GM12878 (cell line): ENCODE results near the gene ITPKA. TPM values are rescaled to one million over a fixed set of nuclear protein-coding genes. Genes with fewer than 3 reads are reported as not detected.

Experiments used
- ATAC-seq: fragments of 200-7000 bp; cut with Tn5 transposase; 3 replicates; pipeline ENCODE4 v1.9.1; 2020; ENCODE audit warnings: mild to moderate bottlenecking, moderate library complexity
- BruUV-seq: library from RNA; stranded (reverse); fragments of 400-500 nt; replicated peaks from 2 replicates; lab custom pipeline; 2021; lab: Mats Ljungman, UMichigan
- CTCF ChIA-PET: fragments of 300-600 bp; sonication (Branson Sonifier 250); formaldehyde crosslinking; extraction: SDS; loops from one replicate; lab custom pipeline; 2021; ENCODE audit warnings: inconsistent platforms; lab: Yijun Ruan, JAX
- POLR2A ChIA-PET: fragments of 350-600 bp; formaldehyde crosslinking; extraction: SDS; loops from one replicate; lab custom pipeline; 2021; ENCODE audit warnings: inconsistent platforms; lab: Charles Lee
- RAD21 ChIA-PET: fragments of 300-600 bp; sonication (Branson Sonifier 250); formaldehyde crosslinking; loops from one replicate; lab custom pipeline; 2023; ENCODE audit warnings: antibody characterized with exemption; ENCODE audit not compliant: unreplicated experiment; lab: Charles Lee
- SMC1A ChIA-PET: fragments of 300-600 bp; sonication (Branson Sonifier 250); formaldehyde crosslinking; loops from one replicate; lab custom pipeline; 2023; ENCODE audit not compliant: unreplicated experiment, uncharacterized antibody; lab: Charles Lee
- DNase-seq: peaks from one replicate; pipeline ENCODE4 v3.0.0-alpha.2; 2011; ENCODE audit warnings: low read depth, low spot score
- FAIRE-seq: peaks from 3 replicates; lab custom pipeline; 2011; peaks lifted over from hg19 to GRCh38; lab: Jason Lieb, UNC
- H2AFZ ChIP-seq: 2 replicates; pipeline ENCODE4 v1.6.0; 2011; ENCODE audit warnings: low read depth, low read length, control low read depth; ENCODE audit not compliant: control insufficient read depth
- H3K27ac ChIP-seq: 2 replicates; pipeline ENCODE4 v1.5.1; 2011; ENCODE audit warnings: control low read depth; ENCODE audit not compliant: control insufficient read depth, insufficient read depth
- H3K27me3 ChIP-seq, 2 experiments: replicated peaks in 1 of 2; 2 replicates each; pipeline versions ENCODE4 v1.6.0 to v1.6.1; 2011; ENCODE audit warnings: low read length in 1 of 2; ENCODE audit not compliant: control insufficient read depth in 2 of 2, insufficient read depth in 2 of 2
- H3K36me3 ChIP-seq, 2 experiments: 2 replicates each; pipeline ENCODE4 v1.5.1; 2011; ENCODE audit warnings: low read length in 1 of 2; ENCODE audit not compliant: control insufficient read depth in 2 of 2, insufficient read depth in 2 of 2
- H3K4me1 ChIP-seq: 2 replicates; pipeline ENCODE4 v1.6.1; 2011; ENCODE audit warnings: mild to moderate bottlenecking, low read length, moderate library complexity, mixed read lengths; ENCODE audit not compliant: control insufficient read depth, insufficient read depth
- H3K4me2 ChIP-seq: 2 replicates; pipeline ENCODE4 v1.6.0; 2011; ENCODE audit warnings: control low read depth; ENCODE audit not compliant: control insufficient read depth, insufficient read depth
- H3K4me3 ChIP-seq: fragments of 200-600 bp; sonication (generic); 2 replicates; pipeline ENCODE4 v1.5.1; 2016
- H3K79me2 ChIP-seq: 2 replicates; pipeline ENCODE4 v1.6.0; 2011; ENCODE audit warnings: low read length; ENCODE audit not compliant: control insufficient read depth, insufficient read depth
- H3K9ac ChIP-seq: 2 replicates; pipeline ENCODE4 v1.8.0; 2011; ENCODE audit warnings: low read length, control low read depth, mixed read lengths; ENCODE audit not compliant: control insufficient read depth, insufficient read depth
- H3K9me3 ChIP-seq: replicated peaks from 3 replicates; pipeline ENCODE4 v1.5.1; 2011; ENCODE audit warnings: mild to moderate bottlenecking, low read length; ENCODE audit not compliant: control insufficient read depth, insufficient read depth
- H4K20me1 ChIP-seq: 2 replicates; pipeline ENCODE4 v1.6.0; 2011; ENCODE audit not compliant: control insufficient read depth, insufficient read depth
- EZH2 ChIP-seq: IDR thresholded peaks from 2 replicates; pipeline ENCODE4 v1.6.1; 2012; ENCODE audit warnings: low read depth, mild to moderate bottlenecking, control low read depth, inconsistent platforms, low read length, borderline replicate concordance; ENCODE audit not compliant: control insufficient read depth
- MXI1 ChIP-seq: fragments of 150-350 bp; IDR thresholded peaks from 2 replicates; pipeline ENCODE4 v1.6.1; 2011; ENCODE audit warnings: low read depth, mild to moderate bottlenecking, inconsistent platforms, low read length, improper control_type of control experiment
- RELA ChIP-seq: fragments of 450-650 bp; IDR thresholded peaks from 2 replicates; pipeline ENCODE4 v1.8.0; 2014; ENCODE audit warnings: borderline replicate concordance; ENCODE audit not compliant: partially characterized antibody
- ZZZ3 ChIP-seq: IDR thresholded peaks from 2 replicates; pipeline ENCODE4 v1.6.1; 2011; ENCODE audit warnings: low read depth; ENCODE audit not compliant: control insufficient read depth, insufficient read length
- WGBS: methylation state at CpG from one replicate; pipeline ENCODE4 v1.1.6; 2016; ENCODE audit warnings: low lambda C conversion rate; ENCODE audit not compliant: insufficient replicate concordance, insufficient coverage; ENCODE audit errors: missing lambda C conversion rate; 5-methylcytosine and 5-hydroxymethylcytosine counted together
- in situ Hi-C: fragments of 300-500 bp; cut with MboI; formaldehyde crosslinking; loops from 9 replicates; pipeline ENCODE4 v1.14.3; 2018; ENCODE audit warnings: mixed read lengths
- intact Hi-C: fragments of 100-400 bp; cut with micrococcal nuclease; formaldehyde crosslinking; loops from one replicate; pipeline ENCODE4 v1.14.2; 2022; ENCODE audit not compliant: unreplicated experiment
- polyA plus RNA-seq, 11 experiments: library from polyadenylated mRNA; depleted of rRNA in 4 of 11; unstranded in 6 of 11; stranded (reverse) in 5 of 11; fragments of >200 nt; fragmentation: Nextera tagmentation in 4 of 11; fragmentation: Illumina TruSeq in 1 of 11; extraction: Ambion mirVana in 4 of 11; extraction: Trizol in 1 of 11; gene quantifications; 1 replicate in 1 of 11; 2 replicates in 10 of 11; pipeline versions ENCODE4 v1.2.1 to v1.2.3, GENCODE V29; 2011 to 2016; ENCODE audit warnings: inconsistent platforms in 2 of 11, missing spikeins in 2 of 11, low read depth in 1 of 11
- total RNA-seq, 4 experiments: library from RNA; depleted of rRNA in 3 of 4; stranded (reverse); fragments of >200 nt in 3 of 4; fragmentation: Illumina TruSeq in 1 of 4; extraction: Trizol in 1 of 4; gene quantifications; 2 replicates each; pipeline versions ENCODE4 v1.2.1 to v1.2.3, GENCODE V29; 2013 to 2021
- TF ChIP-seq, protein P1 (sequence below): IDR thresholded peaks from 2 replicates; pipeline ENCODE4 v1.6.1; 2011; ENCODE audit warnings: low read depth, low read length, improper control_type of control experiment, borderline replicate concordance

The ITPKA gene
- total and polyA plus RNA-seq, 10 of the 15 experiments (the other 5 are each of a cell fraction or from before 2014, with no cell fraction given): 0.04 to 1.5 (median 0.49) TPM; not detected in 1

DNA sequence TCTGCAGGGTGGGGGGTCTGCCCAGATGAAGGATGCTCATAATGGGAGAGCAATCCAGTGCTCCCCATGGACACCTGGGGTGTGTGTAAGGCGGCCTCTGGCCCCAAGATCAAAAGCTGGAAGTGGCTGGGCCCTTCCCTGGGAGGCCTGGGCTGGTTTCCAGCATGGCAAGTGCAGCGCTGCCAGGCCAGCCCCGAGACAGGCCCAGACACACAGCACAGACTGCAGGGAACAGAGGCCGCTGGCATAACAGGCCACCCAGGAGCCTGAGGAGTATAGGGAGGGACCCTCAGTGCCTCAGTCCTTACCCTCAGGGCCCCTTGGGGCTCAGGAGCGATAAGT is 10.0 kb downstream of the ITPKA start:
- TF ChIP-seq ZZZ3 (no peak), EZH2 (no peak), RELA (no peak), MXI1 (no peak)
- TF ChIP-seq, protein P1, sequence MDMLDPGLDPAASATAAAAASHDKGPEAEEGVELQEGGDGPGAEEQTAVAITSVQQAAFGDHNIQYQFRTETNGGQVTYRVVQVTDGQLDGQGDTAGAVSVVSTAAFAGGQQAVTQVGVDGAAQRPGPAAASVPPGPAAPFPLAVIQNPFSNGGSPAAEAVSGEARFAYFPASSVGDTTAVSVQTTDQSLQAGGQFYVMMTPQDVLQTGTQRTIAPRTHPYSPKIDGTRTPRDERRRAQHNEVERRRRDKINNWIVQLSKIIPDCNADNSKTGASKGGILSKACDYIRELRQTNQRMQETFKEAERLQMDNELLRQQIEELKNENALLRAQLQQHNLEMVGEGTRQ: no peak
- H3K79me2 ChIP-seq: no peaks in the 10 kb centered on the region
- DNase-seq (no peak), FAIRE-seq (no peak), ATAC-seq (no peak)
- intact Hi-C loops: no loop called here
- H3K27ac ChIP-seq: no peak overlapping the region
- H3K9me3 ChIP-seq: no peaks in the 10 kb centered on the region
- H3K36me3 ChIP-seq: no peaks in the 10 kb centered on the region
- BruUV-seq: no TSS peak
- SMC1A ChIA-PET: no interaction called here
- 71% methylated on average over 5 of the region's 5 CpGs for WGBS
- H4K20me1 ChIP-seq: no peaks in the 10 kb centered on the region; the same call in 1 of the 2 replicates
- H2AFZ ChIP-seq: no peak overlapping the region
- peaks cover 8% of the 10 kb centered on the region for H3K4me1 ChIP-seq
- H3K4me3 ChIP-seq: no peak overlapping the region
- no peak overlapping the region for H3K4me2 ChIP-seq
- H3K27me3 ChIP-seq: peaks cover 12 to 15% of the 10 kb centered on the region in 2 experiments
- in situ Hi-C loops: no loop called here
- RAD21 ChIA-PET: no interaction called here
- CTCF ChIA-PET: interaction anchor here (0.8 kb wide), 1 partner anchor 38 kb away, joined by 3 read pairs; no protein-coding TSS in a partner anchor
- POLR2A ChIA-PET: no interaction called here
- no peak overlapping the region for H3K9ac ChIP-seq
